ENCODE measurements around the gene FLYWCH2. TPM values are rescaled to one million over a fixed set of nuclear protein-coding genes. Genes with fewer than 3 reads are reported as not detected.
"Not testable (repeated sequence)": the region's sequence is repeated elsewhere in the genome, so short reads cannot be mapped to it uniquely, and the experiment has no call there.

The FLYWCH2 gene
- total RNA-seq, 1 experiment from 2014 or later: 28.3 TPM

DNA sequence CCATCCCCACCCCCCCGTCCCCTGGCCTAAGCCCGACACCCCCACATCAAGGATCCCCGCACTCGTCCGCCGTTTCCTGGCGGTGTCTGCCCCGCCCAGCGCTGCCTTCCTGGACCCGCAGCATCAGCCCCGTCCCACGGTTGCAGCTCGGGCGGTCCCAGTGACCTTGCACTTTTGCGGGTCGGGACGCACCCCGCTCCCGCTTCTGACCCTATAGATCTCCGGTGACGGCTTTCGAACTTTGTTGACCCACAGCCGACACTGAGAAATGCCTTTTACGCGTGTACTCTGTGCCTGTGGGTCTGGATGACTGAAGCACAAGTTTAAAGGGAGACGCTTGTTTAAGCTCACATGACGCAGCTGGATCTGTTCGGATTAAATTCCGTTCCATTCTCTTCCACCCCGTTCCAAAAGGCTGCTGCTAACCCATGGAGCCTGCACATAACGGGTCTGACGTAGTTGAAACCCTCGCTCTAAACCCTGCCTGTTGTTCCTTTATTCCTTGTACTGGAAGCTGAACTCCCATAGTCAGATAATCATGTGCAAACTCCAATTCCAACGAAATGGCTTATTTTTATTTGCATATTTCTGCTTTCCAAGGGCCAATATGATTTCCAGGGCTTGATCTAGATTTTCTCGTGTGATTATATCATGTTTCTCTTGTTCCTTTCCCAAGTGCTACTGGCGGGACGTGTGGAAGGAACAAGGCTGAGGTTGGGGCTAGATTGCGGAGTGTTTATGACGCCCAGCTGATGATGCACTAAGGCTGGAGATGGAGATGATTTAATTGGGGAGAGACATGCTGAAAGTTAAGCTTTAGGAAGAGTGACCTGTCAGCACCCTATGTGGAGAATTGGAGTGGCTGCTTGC, 29.6 kb downstream of the FLYWCH2 start:
- DNase-seq (ENCODE audit: low read depth): peak; percentile 44

DNA sequence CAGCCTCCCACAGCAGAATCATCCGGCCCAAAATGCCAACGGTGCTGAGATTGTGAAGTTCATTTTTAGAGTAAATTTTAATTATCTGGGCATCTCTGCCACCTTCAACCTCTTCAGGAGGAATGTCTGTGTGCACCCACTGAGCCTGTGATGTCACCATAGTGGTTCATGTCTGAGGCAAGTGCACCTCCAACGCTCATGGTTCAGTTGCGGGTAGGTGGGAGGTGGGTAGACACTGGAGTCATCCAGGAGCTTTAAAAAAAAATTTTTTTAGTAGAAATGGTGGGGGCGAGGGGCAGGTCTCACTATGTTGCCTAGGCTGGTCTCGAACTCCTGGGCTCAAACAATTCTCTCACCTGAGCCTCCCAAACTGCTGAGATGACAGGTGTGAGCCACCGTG, 30.6 kb downstream of the FLYWCH2 start:
- DNase-seq (ENCODE audit: low read depth): no peak

- DNase-seq (ENCODE audit: low read depth): no peak
Measured at GRCh38 chr16:2914233-2914632, 31.2 kb downstream of the FLYWCH2 start.

- DNase-seq (ENCODE audit: low read depth): peak; percentile 53
Measured at GRCh38 chr16:2915196-2915929, 32.3 kb downstream of the FLYWCH2 start.

DNA sequence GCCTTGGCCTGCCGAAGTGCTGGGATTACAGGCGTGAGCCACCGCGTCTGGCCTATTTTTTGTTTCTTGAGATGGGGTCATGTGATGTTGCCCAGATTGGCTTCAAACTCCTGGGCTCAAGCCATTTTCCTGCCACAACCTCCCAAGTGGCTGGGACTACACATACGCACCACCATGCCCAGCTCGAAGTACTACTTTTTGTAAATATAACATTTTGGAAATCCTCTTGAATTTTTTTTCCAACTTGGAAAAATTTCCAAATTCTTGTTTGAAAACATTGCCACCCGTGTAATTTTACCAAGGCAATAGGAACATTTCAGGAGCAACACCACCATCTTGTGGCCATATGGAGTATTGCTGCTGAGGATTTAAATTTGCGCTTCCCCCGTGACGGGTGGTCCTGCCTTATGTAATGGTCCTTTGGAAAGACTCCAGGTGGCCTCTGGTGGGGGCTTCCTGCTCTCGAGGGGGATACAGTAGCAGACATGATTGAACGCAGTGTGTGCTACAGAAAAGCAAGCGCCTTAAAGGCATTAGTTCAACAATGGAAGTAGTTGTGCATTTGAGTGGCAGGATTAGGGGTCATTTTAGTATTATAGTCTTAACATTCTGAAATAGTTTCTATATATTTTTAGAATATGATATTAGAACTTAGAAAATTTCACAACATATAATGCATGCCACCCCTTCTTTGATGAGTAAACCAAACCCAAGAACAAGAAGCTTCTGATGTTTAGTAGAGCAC, 36.7 kb downstream of the FLYWCH2 start:
- DNase-seq (ENCODE audit: low read depth): peak; percentile 45

DNA sequence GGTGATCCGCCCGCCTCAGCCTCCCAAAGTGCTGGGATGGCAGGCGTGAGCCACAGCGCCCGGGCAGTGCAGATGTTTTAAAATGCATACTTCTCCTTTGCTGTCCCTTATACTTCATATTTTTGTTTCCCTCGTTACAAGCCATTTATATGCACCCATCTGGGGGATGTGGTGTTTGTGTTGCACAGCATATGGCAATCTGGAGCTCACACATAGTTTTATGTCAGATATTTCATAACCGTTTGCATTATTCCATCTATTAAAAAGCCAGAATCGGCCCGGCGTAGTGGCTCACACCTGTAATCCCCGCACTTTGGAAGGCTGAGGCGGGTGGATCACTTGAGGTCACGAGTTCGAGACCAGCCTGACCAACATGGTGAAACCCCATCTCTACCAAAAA, 40.5 kb downstream of the FLYWCH2 start:
- DNase-seq (ENCODE audit: low read depth): no peak

GRCh38 chr16:2924901-2925755, 42.1 kb downstream of the FLYWCH2 start:
- peak; percentile 18 for DNase-seq (ENCODE audit: low read depth)

DNA sequence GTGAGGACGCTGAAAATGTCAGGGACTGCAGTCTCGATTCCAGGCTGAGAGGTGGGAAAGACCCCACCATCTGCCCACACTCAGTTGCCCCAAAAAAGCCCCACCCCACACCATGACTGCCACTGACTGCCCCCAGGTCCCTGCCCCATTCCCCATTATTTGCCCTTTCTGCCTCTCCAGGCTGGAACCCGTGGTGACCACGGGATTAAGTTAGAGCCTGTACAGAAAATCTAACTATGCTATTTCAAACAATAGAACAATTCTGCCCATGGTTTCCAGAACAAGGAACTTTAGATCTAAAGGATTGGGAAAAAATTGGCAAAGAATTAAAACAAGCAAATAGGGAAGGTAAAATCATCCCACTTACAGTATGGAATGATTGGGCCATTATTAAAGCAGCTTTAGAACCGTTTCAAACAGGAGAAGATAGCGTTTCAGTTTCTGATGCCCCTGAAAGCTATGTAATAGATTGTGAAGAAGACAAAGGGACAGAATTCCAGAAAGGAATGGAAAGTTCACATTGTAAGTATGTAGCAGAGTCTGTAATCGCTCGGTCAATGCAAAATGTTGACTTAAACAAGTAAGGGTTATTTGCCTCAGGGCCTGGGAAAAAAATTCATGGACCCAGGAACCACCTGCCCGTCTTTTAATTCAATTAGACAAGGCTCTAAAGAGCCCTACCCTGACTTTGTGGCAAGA, 43.1 kb downstream of the FLYWCH2 start:
- no peak for DNase-seq (ENCODE audit: low read depth)

DNA sequence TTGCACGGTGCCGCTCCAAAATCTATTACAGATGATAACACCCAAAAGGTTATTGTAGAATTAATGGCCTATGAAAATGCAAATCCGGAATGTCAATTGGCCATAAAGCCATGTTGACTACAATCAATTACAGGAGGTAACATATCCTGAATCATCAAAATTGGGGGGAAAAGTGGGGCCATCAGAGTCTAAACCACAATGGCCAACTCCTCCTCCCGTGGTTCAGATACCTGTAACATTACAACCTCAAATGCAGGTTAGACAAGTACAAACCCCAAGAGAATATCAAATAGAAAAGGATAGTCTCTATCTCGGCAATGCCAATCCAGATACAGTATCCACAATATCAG, 43.6 kb downstream of the FLYWCH2 start:
- no peak for DNase-seq (ENCODE audit: low read depth)

GRCh38 chr16:2927010-2927646, 44.1 kb downstream of the FLYWCH2 start:
- DNase-seq (ENCODE audit: low read depth): peak; percentile 83

DNA sequence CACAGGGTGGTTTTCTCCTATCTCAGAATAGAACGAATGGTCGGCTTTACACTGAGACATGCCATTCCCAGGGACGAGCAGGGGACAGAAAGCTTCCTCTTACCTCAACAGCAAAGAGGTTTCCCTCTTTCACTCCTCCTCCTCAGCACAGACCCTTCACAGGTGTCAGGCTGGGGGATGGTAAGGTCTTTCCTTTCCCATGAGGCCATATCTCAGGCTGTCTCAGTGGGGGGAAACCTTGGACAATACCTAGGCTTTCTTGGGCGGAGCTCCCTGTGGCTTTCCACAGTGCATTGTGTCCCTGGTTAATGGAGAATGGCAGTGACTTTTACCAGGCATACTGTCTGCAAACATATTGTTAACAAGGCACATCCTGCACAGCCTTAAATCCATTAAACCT, 45.1 kb downstream of the FLYWCH2 start:
- DNase-seq (ENCODE audit: low read depth): not testable (repeated sequence)

- no peak for DNase-seq (ENCODE audit: low read depth)
Measured at GRCh38 chr16:2928796-2929195, 45.8 kb downstream of the FLYWCH2 start.

DNA sequence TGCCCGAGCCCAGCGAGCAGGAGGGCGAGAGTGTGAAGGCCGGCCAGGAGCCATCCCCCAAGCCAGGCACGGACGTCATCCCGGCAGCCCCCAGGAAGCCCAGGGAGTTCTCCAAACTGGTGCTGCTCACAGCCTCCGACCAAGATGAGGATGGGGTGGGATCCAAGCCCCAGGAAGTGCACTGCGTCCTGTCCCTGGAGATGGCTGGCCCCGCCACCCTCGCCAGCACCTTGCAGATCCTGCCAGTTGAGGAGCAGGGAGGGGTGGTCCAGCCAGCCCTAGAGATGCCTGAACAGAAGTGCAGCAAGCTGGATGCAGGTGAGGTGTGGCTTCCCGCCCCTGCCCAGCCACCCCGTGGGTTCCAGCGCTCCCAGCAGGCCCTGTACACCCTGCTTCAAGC, 46.7 kb downstream of the FLYWCH2 start:
- no peak for DNase-seq (ENCODE audit: low read depth)

- no peak for DNase-seq (ENCODE audit: low read depth)
Measured at GRCh38 chr16:2930236-2930635, 47.2 kb downstream of the FLYWCH2 start.

DNA sequence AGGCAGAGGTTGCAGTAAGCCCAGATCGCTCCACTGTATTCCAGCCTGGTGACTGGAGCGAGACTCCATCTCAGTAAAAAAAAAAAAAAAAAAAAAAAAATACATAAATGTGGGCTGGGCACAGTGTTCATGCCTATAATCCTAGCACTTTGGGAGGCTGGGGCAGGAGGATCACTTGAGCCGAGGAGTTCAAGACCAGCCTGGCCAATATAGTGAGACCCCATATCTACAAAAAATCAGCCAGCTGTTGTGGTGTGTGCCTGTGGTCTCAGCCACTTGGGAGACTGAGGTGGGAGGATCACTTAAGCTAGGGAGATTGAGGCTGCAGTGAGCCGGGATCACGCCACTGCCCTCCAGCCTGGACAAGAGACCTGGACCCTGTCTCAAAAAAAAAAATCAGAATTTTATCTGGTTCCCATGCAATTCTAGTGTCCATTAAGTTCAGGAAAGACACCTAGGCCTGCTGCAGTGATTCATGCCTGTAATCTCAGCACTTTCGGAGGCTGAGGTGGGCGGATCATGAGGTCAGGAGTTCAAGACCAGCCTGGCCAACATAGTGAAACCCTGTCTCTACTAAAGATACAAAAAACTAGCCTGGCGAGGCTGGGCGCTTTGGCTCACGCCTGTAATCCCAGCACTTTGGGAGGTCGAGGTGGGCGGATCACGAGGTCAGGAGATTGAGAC, 48.4 kb downstream of the FLYWCH2 start:
- DNase-seq (ENCODE audit: low read depth): not testable (repeated sequence)

DNA sequence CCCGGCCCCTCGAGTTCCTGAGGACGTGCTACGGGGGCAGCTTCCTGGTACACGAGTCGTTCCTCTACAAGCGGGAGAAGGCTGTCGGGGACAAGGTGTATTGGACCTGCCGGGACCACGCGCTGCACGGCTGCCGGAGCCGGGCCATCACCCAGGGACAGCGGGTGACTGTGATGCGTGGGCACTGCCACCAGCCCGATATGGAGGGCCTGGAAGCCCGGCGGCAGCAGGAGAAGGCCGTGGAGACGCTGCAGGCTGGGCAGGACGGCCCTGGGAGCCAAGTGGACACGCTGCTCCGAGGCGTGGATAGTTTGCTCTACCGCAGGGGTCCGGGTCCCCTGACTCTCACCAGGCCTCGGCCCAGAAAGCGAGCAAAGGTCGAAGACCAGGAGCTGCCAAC, 50.1 kb downstream of the FLYWCH2 start:
- DNase-seq (ENCODE audit: low read depth): no peak

DNA sequence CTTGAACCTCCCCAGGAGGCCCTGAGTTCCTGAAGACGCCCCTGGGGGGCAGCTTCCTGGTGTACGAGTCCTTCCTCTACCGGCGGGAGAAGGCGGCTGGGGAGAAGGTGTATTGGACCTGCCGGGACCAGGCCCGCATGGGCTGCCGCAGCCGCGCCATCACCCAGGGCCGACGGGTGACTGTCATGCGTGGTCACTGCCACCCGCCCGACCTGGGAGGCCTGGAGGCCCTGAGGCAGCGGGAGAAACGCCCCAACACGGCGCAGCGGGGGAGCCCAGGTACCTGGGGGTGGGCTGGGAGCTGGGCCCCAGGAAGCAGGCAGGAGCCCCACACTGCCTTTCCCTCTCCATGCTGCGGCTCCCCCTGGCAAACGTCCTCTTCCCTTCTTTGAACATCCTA, 50.7 kb downstream of the FLYWCH2 start:
- no peak for DNase-seq (ENCODE audit: low read depth)

DNA sequence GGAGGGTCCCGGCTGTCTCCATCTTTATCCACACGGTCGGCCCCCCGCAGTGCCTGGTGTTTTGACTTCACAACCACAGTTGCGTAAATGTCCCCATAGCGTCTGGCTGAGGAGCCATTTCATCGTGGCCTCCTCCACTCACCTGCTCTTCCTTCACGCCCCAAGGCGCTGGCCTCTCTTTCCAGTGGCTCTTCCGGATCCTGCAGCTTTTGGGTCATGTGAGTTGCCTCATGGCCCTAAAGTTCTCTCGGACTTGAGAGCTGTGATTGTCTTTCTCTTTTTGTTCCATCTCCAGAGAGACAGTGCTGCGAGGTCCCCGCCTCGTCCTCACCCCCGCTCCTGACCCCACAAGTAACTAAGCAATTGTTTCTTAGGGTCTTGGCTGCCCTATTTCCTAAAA, 51.4 kb downstream of the FLYWCH2 start:
- DNase-seq (ENCODE audit: low read depth): no peak

- no peak for DNase-seq (ENCODE audit: low read depth)
Measured at GRCh38 chr16:2936436-2937011, 53.5 kb downstream of the FLYWCH2 start.
